Measurements from ENCODE around the gene LY9.

GRCh38 chr1:160763993-160764392 lies 32.0 kb upstream of the LY9 start:
- TF ChIP-seq ZNF274 (IDR thresholded peaks at IDR 0.05; ENCODE audit: low read depth, low read length) (no peak), SUZ12 (IDR thresholded peaks at IDR 0.05; ENCODE audit: extremely low read depth, insufficient read depth, insufficient read length) (no peak)

All from NT2/D1 (cell line).